ENCODE measurements around the gene HSP90AA1. TPM values are rescaled to one million over a fixed set of nuclear protein-coding genes. Genes with fewer than 3 reads are reported as not detected.
A peak's percentile ranks its signal among the peaks of the same experiment; 100 is the strongest.

Gene HSP90AA1
- polyA plus RNA-seq, 1 donor from 2014 or later = 372 TPM

DNA sequence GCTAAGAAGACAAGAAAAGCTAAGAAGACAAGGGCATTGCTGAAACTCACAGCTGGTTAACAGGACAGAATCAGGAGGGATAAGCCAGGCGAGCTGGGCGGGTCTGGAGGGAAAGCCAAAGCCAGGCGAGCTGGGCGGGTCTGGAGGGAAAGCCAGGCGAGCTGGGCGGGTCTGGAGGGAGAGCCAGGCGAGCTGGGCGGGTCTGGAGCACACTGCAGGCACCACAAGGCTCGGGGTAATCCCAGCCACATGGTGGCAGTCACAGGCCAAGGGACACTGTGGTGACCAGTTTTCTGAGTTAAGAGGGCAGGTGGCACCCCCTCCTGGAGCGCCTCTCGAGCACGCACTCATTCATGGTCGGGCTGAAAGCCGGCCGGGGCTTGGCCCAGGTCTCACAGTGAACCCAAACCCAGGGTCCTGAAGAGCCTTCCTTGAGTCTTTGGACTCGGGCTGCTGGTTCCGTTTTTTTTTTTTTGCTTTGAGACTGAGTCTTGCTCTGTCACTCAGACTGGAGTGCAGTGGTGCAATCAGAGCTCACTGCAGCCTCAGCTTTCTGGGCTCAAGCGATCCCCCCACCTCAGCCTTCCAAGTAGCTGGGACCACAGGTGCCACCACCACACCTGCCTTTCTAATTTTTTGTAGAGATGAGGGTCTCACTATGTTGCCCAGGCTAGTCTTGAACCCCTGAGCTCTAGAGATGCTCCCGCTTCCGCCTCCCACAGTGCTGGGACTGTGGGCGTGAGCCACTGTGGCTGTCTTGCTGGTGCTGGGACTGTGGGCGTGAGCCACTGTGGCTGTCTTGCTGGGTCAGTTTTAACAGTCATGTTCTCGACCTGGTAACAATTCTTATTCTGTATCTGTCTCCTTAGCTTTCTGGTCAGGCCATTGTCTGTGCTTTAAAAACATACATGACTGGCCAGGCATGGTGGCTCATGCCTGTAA is 40.2 kb downstream of the HSP90AA1 start:
- H3K36me3 Mint-ChIP-seq = peaks cover 5% of the 10 kb centered on the region
- H3K27me3 Mint-ChIP-seq = no peaks in the 10 kb centered on the region
- H3K27ac Mint-ChIP-seq = peak overlapping the region in 1 of 3 donors; percentile 57
- H3K4me3 Mint-ChIP-seq = no peak overlapping the region
- H3K4me1 Mint-ChIP-seq = no peaks in the 10 kb centered on the region
- no peaks in the 10 kb centered on the region for H3K9me3 Mint-ChIP-seq

GRCh38 chr14:102044566-102044965 is 42.3 kb downstream of the HSP90AA1 start:
- H3K4me3 Mint-ChIP-seq = no peak overlapping the region
- H3K27me3 Mint-ChIP-seq = no peaks in the 10 kb centered on the region
- no peaks in the 10 kb centered on the region for H3K4me1 Mint-ChIP-seq
- H3K27ac Mint-ChIP-seq = peak overlapping the region in 1 of 3 donors; percentile 35
- H3K36me3 Mint-ChIP-seq = peaks cover 2% of the 10 kb centered on the region
- no peaks in the 10 kb centered on the region for H3K9me3 Mint-ChIP-seq

- peaks cover 2% of the 10 kb centered on the region for H3K36me3 Mint-ChIP-seq
- no peak overlapping the region for H3K4me3 Mint-ChIP-seq
- H3K9me3 Mint-ChIP-seq = no peaks in the 10 kb centered on the region
- H3K27ac Mint-ChIP-seq = no peak overlapping the region
- H3K27me3 Mint-ChIP-seq = no peaks in the 10 kb centered on the region
- H3K4me1 Mint-ChIP-seq = no peaks in the 10 kb centered on the region
Observed at GRCh38 chr14:102043251-102044025, 43.4 kb downstream of the HSP90AA1 start.

- H3K36me3 Mint-ChIP-seq = peaks cover 2% of the 10 kb centered on the region
- no peaks in the 10 kb centered on the region for H3K4me1 Mint-ChIP-seq
- H3K27ac Mint-ChIP-seq = no peak overlapping the region
- no peak overlapping the region for H3K4me3 Mint-ChIP-seq
- H3K9me3 Mint-ChIP-seq = no peaks in the 10 kb centered on the region
- H3K27me3 Mint-ChIP-seq = no peaks in the 10 kb centered on the region
Observed at GRCh38 chr14:102042699-102043098, 44.1 kb downstream of the HSP90AA1 start.

- Mint-ChIP-seq H3K36me3 (peaks cover 2% of the 10 kb centered on the region), H3K27me3 (no peaks in the 10 kb centered on the region), H3K4me1 (no peaks in the 10 kb centered on the region), H3K27ac (no peak overlapping the region), H3K9me3 (no peaks in the 10 kb centered on the region), H3K4me3 (no peak overlapping the region)
Observed at GRCh38 chr14:102040153-102040552, 46.7 kb downstream of the HSP90AA1 start.

DNA sequence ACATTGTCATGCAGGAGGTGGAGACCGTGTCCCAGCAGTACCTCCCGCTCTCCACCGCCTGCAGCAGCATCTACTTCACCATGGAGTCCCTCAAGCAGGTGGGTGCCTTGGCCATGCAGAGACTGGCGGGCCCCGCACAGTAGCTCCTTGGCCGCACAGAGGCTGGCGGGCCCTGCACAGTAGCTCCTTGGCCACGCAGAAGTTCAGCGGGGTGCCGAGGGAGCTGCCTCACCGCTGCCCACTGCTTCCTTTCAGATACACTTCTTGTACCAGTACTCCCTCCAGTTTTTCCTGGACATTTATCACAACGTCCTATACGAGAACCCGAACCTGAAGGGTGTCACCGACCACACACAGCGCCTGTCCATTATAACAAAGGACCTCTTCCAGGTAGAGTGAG is 47.7 kb downstream of the HSP90AA1 start:
- no peak overlapping the region for H3K4me3 Mint-ChIP-seq
- H3K4me1 Mint-ChIP-seq = no peaks in the 10 kb centered on the region
- no peaks in the 10 kb centered on the region for H3K9me3 Mint-ChIP-seq
- H3K36me3 Mint-ChIP-seq = peaks cover 2% of the 10 kb centered on the region
- H3K27me3 Mint-ChIP-seq = no peaks in the 10 kb centered on the region
- H3K27ac Mint-ChIP-seq = peak overlapping the region in 1 of 3 donors; percentile 35

- Mint-ChIP-seq H3K4me1 (no peaks in the 10 kb centered on the region), H3K27ac (no peak overlapping the region), H3K4me3 (no peak overlapping the region), H3K9me3 (no peaks in the 10 kb centered on the region), H3K36me3 (peaks cover 1% of the 10 kb centered on the region), H3K27me3 (no peaks in the 10 kb centered on the region)
Observed at GRCh38 chr14:102037686-102038085, 49.2 kb downstream of the HSP90AA1 start.

- H3K4me1 Mint-ChIP-seq = no peaks in the 10 kb centered on the region
- no peaks in the 10 kb centered on the region for H3K9me3 Mint-ChIP-seq
- H3K4me3 Mint-ChIP-seq = no peak overlapping the region
- H3K36me3 Mint-ChIP-seq = peaks cover 2% of the 10 kb centered on the region
- H3K27me3 Mint-ChIP-seq = no peaks in the 10 kb centered on the region
- H3K27ac Mint-ChIP-seq = no peak overlapping the region
Observed at GRCh38 chr14:102035914-102036313, 50.9 kb downstream of the HSP90AA1 start.

GRCh38 chr14:102034301-102034700 is 52.5 kb downstream of the HSP90AA1 start:
- Mint-ChIP-seq H3K4me1 (no peaks in the 10 kb centered on the region), H3K36me3 (peaks cover 2% of the 10 kb centered on the region), H3K27ac (peak overlapping the region in 1 of 3 donors; percentile 72), H3K9me3 (no peaks in the 10 kb centered on the region), H3K4me3 (no peak overlapping the region), H3K27me3 (no peaks in the 10 kb centered on the region)

- no peaks in the 10 kb centered on the region for H3K27me3 Mint-ChIP-seq
- H3K4me1 Mint-ChIP-seq = no peaks in the 10 kb centered on the region
- peaks cover 2% of the 10 kb centered on the region for H3K36me3 Mint-ChIP-seq
- no peaks in the 10 kb centered on the region for H3K9me3 Mint-ChIP-seq
- no peak overlapping the region for H3K4me3 Mint-ChIP-seq
- H3K27ac Mint-ChIP-seq = peak overlapping the region in 1 of 3 donors; percentile 68
Observed at GRCh38 chr14:102033241-102033640, 53.6 kb downstream of the HSP90AA1 start.

Other genes with a start within 250 kb of the HSP90AA1 start
- gene DYNC1H1, start 122.5 kb downstream of the HSP90AA1 start, polyA plus RNA-seq = 54.4 TPM
- gene WDR20, start 52.9 kb upstream of the HSP90AA1 start, polyA plus RNA-seq = 14.9 TPM
- gene MOK, start 218.1 kb upstream of the HSP90AA1 start, polyA plus RNA-seq = 0.43 TPM
- 5.3 TPM for gene ZNF839, start 232.7 kb upstream of the HSP90AA1 start, polyA plus RNA-seq

Measured in IgD-negative memory B cell (primary cell).